Activated naive CD4-positive, alpha-beta T cell treated with anti-CD3 and anti-CD28 coated beads for 36 hours (primary cell): ENCODE results near the gene ASB9. TPM values are rescaled to one million over a fixed set of nuclear protein-coding genes. Genes with fewer than 3 reads are reported as not detected.
"Not testable (repeated sequence)": the region's sequence is repeated elsewhere in the genome, so short reads cannot be mapped to it uniquely, and the experiment has no call there.

Experiments
- CTCF ChIA-PET: fragments of 350-600 bp; sonication (Branson Sonifier 250); formaldehyde crosslinking; loops from one replicate; lab custom pipeline; 2021; ENCODE audit warnings: antibody characterized with exemption; lab: Charles Lee
- DNase-seq: peaks from one replicate; pipeline ENCODE4 v3.0.0-alpha.2; 2020
- H3K27ac Mint-ChIP-seq: one replicate; pipeline ENCODE4 v1.8.0; 2021; ENCODE audit warnings: mild to moderate bottlenecking, mixed read lengths
- H3K27me3 Mint-ChIP-seq: one replicate; pipeline ENCODE4 v1.8.0; 2021; ENCODE audit warnings: low read depth, mixed read lengths
- H3K36me3 Mint-ChIP-seq: one replicate; pipeline ENCODE4 v1.8.0; 2021; ENCODE audit warnings: low read depth, mixed read lengths
- H3K4me1 Mint-ChIP-seq: one replicate; pipeline ENCODE4 v1.8.0; 2021; ENCODE audit warnings: low read depth, mixed read lengths
- H3K4me3 Mint-ChIP-seq: one replicate; pipeline ENCODE4 v1.8.0; 2021; ENCODE audit warnings: mild to moderate bottlenecking, moderate library complexity, mixed read lengths
- H3K9me3 Mint-ChIP-seq: one replicate; pipeline ENCODE4 v1.8.0; 2021; ENCODE audit warnings: mixed read lengths
- intact Hi-C: fragments of 100-400 bp; cut with micrococcal nuclease; formaldehyde crosslinking; loops from one replicate; pipeline ENCODE4 v1.15.1; 2023
- total RNA-seq, 2 experiments: library from RNA; stranded (reverse); gene quantifications; one replicate each; pipeline ENCODE4 v1.2.3, GENCODE V29; 2021

ASB9 gene
- total RNA-seq, 2 experiments from 2014 or later: 0.35 to 0.48 TPM

DNA sequence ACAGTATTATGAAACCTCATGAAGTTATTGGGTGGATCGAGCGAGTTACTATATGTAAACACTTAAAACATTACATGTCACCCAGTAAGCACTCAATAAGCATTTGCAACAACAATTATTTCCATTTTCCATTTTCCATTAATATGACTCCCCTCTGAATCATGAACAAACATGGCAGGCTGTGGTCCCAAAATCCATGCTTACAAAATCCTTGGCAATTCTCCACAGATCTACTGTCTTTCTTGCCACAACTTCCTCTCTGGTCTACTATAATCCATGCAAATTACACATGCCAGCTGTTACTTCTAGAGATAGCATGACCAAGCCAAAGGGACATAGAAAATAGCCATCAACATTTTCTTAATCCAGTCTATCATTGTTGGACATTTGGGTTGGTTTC is 23.6 kb upstream of the ASB9 start:
- H3K9me3 Mint-ChIP-seq: no peaks in the 10 kb centered on the region
- no peaks in the 10 kb centered on the region for H3K36me3 Mint-ChIP-seq
- CTCF ChIA-PET: no interaction called here

DNA sequence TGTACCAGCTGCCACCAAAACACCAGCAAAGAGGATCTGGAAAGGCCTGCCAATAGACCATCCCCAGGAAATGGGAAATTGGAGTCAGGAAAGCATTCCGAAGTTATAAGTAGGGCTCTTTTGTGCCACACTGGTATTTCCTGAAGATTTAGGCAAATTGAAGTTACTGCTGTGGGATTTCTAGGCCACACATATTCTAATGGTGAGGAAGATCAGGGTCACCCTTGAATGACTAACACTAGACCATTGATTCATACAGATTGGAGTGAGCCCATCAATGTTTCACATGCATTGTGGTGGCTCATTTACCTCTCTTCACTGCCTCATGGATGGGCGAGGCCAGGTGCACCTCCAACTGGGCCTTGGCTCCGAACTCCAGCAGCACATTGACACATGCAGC is 23.0 kb upstream of the ASB9 start:
- H3K4me1 Mint-ChIP-seq: no peaks in the 10 kb centered on the region
- no peaks in the 10 kb centered on the region for H3K9me3 Mint-ChIP-seq
- CTCF ChIA-PET: no interaction called here
- no peak overlapping the region for H3K4me3 Mint-ChIP-seq
- DNase-seq: no peak
- H3K36me3 Mint-ChIP-seq: no peaks in the 10 kb centered on the region
- H3K27me3 Mint-ChIP-seq: no peaks in the 10 kb centered on the region
- no peak overlapping the region for H3K27ac Mint-ChIP-seq
- intact Hi-C loops: no loop called here

More for the DNA sequence above, 23.6 kb upstream of the ASB9 start:
- no peaks in the 10 kb centered on the region for H3K27me3 Mint-ChIP-seq
- H3K4me1 Mint-ChIP-seq: no peaks in the 10 kb centered on the region
- H3K27ac Mint-ChIP-seq: no peak overlapping the region
- H3K4me3 Mint-ChIP-seq: no peak overlapping the region
- DNase-seq: no peak
- intact Hi-C loops: no loop called here

DNA sequence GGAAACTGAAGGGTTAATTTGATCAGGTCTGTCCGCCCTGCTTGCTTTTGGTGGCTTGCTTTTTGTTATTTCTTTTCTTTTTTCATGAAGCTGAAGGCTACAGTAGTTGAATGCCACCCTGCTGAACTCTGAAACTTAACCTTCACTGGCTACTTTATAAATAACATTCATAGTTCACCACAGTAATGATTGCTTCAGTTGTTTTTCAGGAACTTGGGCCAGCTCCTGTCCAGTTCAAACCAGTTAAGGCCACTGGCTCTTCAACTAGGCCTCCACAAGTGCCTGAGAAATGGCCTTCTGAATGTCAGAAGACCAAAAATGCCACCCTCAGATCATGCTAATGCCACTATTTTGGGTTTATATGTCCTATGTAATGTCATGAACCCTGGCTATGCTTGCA is 7.7 kb upstream of the ASB9 start:
- DNase-seq: no peak
- CTCF ChIA-PET: no interaction called here
- Mint-ChIP-seq H3K9me3 (no peaks in the 10 kb centered on the region), H3K4me3 (no peak overlapping the region), H3K27ac (no peak overlapping the region), H3K27me3 (peaks cover 3% of the 10 kb centered on the region), H3K4me1 (no peaks in the 10 kb centered on the region), H3K36me3 (no peaks in the 10 kb centered on the region)
- intact Hi-C loops: no loop called here

DNA sequence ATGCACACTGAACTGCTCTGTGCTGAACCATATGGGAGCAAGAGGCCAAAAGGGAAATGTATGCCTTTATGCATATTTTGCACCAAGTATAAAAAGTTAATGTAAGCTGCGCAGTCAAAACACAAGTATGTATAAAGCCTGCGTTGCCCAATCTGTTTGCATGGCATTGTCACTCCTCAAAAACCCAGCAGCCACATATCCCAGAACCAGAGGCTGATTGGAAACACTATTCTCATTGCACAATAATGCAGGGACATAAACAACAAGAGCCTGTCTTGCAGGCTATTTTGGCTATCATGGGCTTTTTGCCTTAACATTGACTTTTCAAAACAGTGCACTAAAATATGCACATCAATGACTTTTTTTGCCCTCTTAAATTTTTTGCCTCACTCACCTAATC is 5.1 kb upstream of the ASB9 start:
- Mint-ChIP-seq H3K9me3 (no peaks in the 10 kb centered on the region), H3K4me3 (no peak overlapping the region), H3K36me3 (no peaks in the 10 kb centered on the region), H3K4me1 (peaks cover 5% of the 10 kb centered on the region), H3K27me3 (no peaks in the 10 kb centered on the region), H3K27ac (no peak overlapping the region)
- DNase-seq: no peak
- intact Hi-C loops: no loop called here
- CTCF ChIA-PET: no interaction called here

DNA sequence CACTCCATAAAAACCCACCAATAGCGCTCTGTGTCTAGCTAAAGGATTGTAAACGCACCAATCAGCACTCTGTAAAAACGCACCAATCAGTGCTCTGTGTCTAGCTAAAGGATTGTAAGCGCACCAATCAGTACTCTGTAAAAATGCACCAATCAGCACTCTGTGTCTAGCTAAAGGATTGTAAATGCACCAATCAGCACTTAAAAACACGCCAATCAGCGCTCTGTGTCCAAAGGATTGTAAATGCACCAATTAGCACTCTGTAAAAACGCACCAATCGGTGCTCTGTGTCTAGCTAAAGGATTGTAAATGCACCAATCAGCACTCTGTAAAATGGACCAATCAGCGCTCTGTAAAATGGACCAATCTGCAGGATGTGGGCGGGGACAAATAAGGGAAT is 3.4 kb upstream of the ASB9 start:
- H3K36me3 Mint-ChIP-seq, H3K27me3 Mint-ChIP-seq, H3K9me3 Mint-ChIP-seq, H3K4me3 Mint-ChIP-seq, H3K27ac Mint-ChIP-seq, intact Hi-C loops, DNase-seq: not testable (repeated sequence)
- CTCF ChIA-PET: interaction anchor here (0.5 kb wide), 1 partner anchor 1419 kb away, joined by 5 read pairs; no protein-coding TSS in a partner anchor
- peaks cover 11% of the 10 kb centered on the region for H3K4me1 Mint-ChIP-seq

DNA sequence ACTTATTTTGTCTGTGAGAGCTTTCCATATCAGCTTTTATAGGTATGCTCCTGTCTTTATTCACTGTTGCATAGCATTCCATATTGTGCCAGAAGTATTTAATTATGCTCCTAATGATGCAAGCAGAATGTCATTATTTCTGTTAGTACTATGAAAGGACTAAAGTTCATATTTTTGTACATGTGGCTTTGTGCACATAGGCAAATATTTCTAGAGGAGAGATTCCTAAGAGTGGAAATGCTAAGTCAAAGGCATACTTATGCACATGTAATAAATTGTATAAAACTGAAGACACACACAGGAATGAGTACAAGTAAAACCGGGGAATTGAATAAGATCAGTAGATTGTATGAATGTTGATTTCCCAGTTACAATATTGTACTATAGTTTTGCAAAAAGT is 1.9 kb upstream of the ASB9 start:
- Mint-ChIP-seq H3K36me3 (no peaks in the 10 kb centered on the region), H3K4me3 (no peak overlapping the region), H3K4me1 (peaks cover 11% of the 10 kb centered on the region), H3K27ac (no peak overlapping the region), H3K27me3 (no peaks in the 10 kb centered on the region), H3K9me3 (no peaks in the 10 kb centered on the region)
- intact Hi-C loops: no loop called here
- CTCF ChIA-PET: no interaction called here
- no peak for DNase-seq

DNA sequence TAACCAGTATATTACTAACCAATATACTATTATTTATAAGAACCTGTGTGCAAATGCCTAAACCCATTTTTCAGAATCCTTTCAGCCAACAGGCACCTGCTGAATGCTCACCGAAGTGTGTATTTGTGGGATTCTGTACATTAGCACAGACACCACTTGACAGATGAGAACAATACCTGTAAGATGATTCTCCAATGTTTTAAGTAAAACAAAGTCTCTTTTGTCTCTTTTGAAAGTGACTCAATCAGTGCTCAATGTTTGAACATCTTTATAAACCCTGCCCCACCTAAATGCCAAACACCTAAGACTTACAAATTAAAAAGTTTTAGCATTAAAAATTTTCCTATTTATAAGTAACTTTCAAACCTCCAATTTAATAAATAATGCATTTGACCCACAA is 763 bp downstream of the ASB9 start:
- no peak for DNase-seq
- H3K36me3 Mint-ChIP-seq: no peaks in the 10 kb centered on the region
- CTCF ChIA-PET: no interaction called here
- H3K9me3 Mint-ChIP-seq: no peaks in the 10 kb centered on the region
- H3K4me3 Mint-ChIP-seq: no peak overlapping the region
- no peaks in the 10 kb centered on the region for H3K27me3 Mint-ChIP-seq
- H3K4me1 Mint-ChIP-seq: peaks cover 11% of the 10 kb centered on the region
- no peak overlapping the region for H3K27ac Mint-ChIP-seq
- intact Hi-C loops: no loop called here

DNA sequence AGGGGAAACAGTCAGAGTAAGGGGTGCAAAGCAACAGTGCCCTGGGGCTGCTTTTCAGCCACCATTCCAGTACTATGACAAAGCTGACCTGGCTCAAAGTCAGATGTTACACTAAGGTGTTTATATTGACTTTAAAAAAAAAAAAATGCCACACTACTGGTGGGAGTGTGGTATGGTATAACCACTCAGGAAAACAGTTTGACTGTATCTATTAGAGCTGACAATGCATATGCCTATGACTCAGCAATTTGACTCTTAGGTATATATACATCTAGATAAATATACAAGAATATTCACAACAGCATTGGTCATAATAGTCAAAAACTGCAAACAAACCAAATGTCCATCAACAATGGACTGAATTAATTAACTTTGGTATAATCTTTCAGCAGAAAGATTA is 15.0 kb downstream of the ASB9 start:
- Mint-ChIP-seq H3K4me3 (no peak overlapping the region), H3K27me3 (no peaks in the 10 kb centered on the region), H3K27ac (no peak overlapping the region), H3K4me1 (no peaks in the 10 kb centered on the region), H3K9me3 (no peaks in the 10 kb centered on the region), H3K36me3 (no peaks in the 10 kb centered on the region)
- no peak for DNase-seq
- intact Hi-C loops: no loop called here
- CTCF ChIA-PET: interaction anchor here (0.6 kb wide), 1 partner anchor 121 kb away, joined by 3 read pairs; no protein-coding TSS in a partner anchor

DNA sequence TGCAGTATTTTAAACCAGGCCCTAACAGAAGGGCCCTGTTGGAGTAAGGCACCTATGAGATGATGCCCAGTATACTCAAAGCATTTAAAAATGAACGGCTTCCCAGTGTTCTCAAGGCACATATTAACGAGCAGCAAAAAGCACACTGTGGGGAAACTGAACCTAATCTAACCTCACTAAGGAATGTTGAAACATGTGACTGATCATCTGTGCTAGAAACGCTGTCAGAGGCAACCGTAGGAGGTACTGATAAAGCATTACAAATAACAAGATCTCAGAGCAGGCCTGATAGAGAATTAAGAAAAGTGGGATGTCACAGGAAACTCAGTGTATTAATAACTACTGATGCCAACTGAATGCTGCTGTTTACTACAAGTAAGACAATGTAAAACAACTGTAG is 24.0 kb downstream of the ASB9 start:
- no peak overlapping the region for H3K27ac Mint-ChIP-seq
- no peaks in the 10 kb centered on the region for H3K4me1 Mint-ChIP-seq
- intact Hi-C loops: no loop called here
- CTCF ChIA-PET: no interaction called here
- no peak for DNase-seq
- H3K36me3 Mint-ChIP-seq: no peaks in the 10 kb centered on the region
- H3K9me3 Mint-ChIP-seq: no peaks in the 10 kb centered on the region
- H3K4me3 Mint-ChIP-seq: no peak overlapping the region
- no peaks in the 10 kb centered on the region for H3K27me3 Mint-ChIP-seq

DNA sequence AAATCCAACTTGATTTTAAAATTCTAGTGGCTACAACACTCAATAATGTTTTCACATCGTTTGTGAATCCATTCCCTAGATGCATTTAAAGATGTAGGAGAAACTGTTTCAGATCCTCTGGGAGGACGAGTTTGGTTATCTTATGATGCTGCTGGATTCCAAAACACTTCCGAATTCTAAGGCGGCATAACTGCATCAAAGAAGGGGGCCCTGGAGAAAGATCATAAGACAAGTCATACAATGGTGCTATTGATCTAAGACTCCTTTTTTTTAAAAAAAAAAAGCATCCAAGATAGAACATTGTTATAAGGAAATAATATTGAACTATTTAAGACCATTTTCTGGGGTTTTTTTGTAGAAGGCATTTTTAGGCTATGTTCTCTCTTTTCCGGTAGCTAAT is 25.5 kb downstream of the ASB9 start:
- no peaks in the 10 kb centered on the region for H3K27me3 Mint-ChIP-seq
- no peak overlapping the region for H3K27ac Mint-ChIP-seq
- H3K9me3 Mint-ChIP-seq: no peaks in the 10 kb centered on the region
- DNase-seq: no peak
- H3K4me1 Mint-ChIP-seq: no peaks in the 10 kb centered on the region
- intact Hi-C loops: loop anchor here (5.0 kb wide), 1 partner anchor 717 kb away; the partner anchor contains the start of gene GLRA2
- H3K36me3 Mint-ChIP-seq: no peaks in the 10 kb centered on the region
- CTCF ChIA-PET: interaction anchor here (0.6 to 1.5 kb wide), 7 partner anchors 14 to 1211 kb away, joined by 3 to 8 read pairs (median 4); no protein-coding TSS in a partner anchor
- no peak overlapping the region for H3K4me3 Mint-ChIP-seq

DNA sequence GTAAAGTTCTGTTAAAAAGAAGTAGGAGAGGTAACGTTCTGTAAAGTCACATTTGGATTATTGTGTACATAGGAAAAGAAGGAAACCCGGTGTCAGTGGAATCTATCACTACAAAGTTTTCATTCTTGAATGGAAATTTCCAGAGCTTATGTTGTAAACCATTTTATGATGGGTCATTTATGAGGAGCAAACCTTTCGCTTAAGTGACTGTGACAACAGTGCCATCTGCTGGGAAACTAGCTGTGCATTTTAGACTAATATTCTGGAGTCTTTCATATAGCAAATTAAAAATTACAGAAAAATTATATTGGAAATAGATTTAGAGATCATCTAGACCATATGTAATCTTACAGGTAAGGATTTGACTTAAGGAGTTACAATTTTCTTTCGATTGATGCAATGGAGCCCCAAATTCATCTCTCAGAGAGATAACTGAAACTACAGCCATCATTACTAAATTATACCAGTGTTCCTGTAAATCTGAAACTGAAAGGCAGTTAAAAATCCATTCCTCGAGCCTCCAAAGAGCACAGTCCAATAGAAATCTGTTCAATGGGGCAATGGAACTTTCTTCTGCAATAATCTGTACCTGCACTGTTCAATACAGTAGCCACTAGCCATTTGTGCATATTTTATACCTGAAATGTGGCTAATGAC is 26.9 kb downstream of the ASB9 start:
- DNase-seq: peak; percentile 61
- Mint-ChIP-seq H3K27me3 (no peaks in the 10 kb centered on the region), H3K36me3 (no peaks in the 10 kb centered on the region), H3K4me3 (no peak overlapping the region), H3K27ac (no peak overlapping the region), H3K9me3 (no peaks in the 10 kb centered on the region), H3K4me1 (no peaks in the 10 kb centered on the region)
- CTCF ChIA-PET: interaction anchor here (0.7 to 1.5 kb wide), 9 partner anchors 21 to 136 kb away, joined by 3 to 10 read pairs (median 3); no protein-coding TSS in a partner anchor
- intact Hi-C loops: loop anchor here (1.0 to 5.0 kb wide), 5 partner anchors 100 to 1204 kb away; partner anchors contain the start of gene GLRA2

DNA sequence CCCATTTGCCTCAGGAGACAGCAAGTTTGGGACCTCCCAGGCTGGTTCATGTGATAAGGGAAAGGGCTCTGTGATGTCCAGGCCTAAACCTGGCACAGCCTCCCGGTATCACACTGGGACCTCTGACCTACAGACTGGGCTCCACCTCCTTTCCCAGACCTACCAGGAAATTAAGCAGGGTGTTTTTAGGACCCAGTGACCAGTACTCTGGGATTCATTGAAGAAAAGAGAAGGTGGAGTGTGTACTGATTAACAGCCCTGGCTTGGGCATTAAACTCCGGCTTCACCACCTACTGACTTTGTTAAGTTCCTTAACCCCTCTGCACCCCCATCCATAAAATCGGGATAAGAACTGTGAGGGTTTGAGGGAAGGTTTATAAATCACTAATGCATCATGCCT is 28.6 kb downstream of the ASB9 start:
- H3K4me1 Mint-ChIP-seq: no peaks in the 10 kb centered on the region
- CTCF ChIA-PET: interaction anchor here (0.6 kb wide), 1 partner anchor 295 kb away, joined by 3 read pairs; no protein-coding TSS in a partner anchor
- H3K27me3 Mint-ChIP-seq: no peaks in the 10 kb centered on the region
- H3K27ac Mint-ChIP-seq: no peak overlapping the region
- no peaks in the 10 kb centered on the region for H3K9me3 Mint-ChIP-seq
- DNase-seq: no peak
- no peak overlapping the region for H3K4me3 Mint-ChIP-seq
- H3K36me3 Mint-ChIP-seq: no peaks in the 10 kb centered on the region
- intact Hi-C loops: loop anchor here (5.0 kb wide), 1 partner anchor 714 kb away; the partner anchor contains the start of gene GLRA2

DNA sequence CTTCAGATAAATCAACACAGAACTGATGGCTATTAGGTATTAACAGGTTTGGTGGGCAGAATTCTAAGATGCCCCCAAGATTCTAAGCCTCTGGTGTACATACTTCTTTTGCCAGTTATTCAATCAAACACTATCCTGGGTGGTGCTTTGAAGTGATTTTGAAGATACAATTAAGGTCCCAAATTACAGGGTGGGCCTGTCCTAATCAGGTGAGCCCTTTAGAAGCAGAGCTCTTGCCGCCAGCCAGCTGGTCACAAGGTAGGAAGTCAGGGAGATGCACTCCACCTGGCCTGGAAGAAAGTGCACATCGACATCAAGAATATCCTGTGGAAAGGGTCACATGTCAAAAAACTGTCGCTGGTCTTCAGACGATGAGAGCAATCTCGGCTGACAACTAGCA is 29.5 kb downstream of the ASB9 start:
- Mint-ChIP-seq H3K4me3 (no peak overlapping the region), H3K4me1 (no peaks in the 10 kb centered on the region), H3K9me3 (no peaks in the 10 kb centered on the region), H3K27ac (no peak overlapping the region), H3K27me3 (no peaks in the 10 kb centered on the region), H3K36me3 (no peaks in the 10 kb centered on the region)
- DNase-seq: no peak
- CTCF ChIA-PET: no interaction called here
- intact Hi-C loops: loop anchor here (5.0 kb wide), 1 partner anchor 713 kb away; the partner anchor contains the start of gene GLRA2
